Sciatic nerve (tissue), 2 donors: ENCODE data around the gene PDE10A. TPM values are rescaled to one million over a fixed set of nuclear protein-coding genes. Genes with fewer than 3 reads are reported as not detected.
"Not testable (repeated sequence)": the region's sequence is repeated elsewhere in the genome, so short reads cannot be mapped to it uniquely, and the experiment has no call there.

Experiments used
- ATAC-seq: fragments of 200-7000 bp; cut with Tn5 transposase; one replicate; pipeline ENCODE4 v1.9.1; 2020; ENCODE audit warnings: mild to moderate bottlenecking, moderate library complexity
- DNase-seq: peaks from one replicate; pipeline ENCODE4 v3.0.0-alpha.2; 2020; ENCODE audit warnings: low spot score
- intact Hi-C: fragments of 100-400 bp; cut with DNase I; formaldehyde crosslinking; loops from one replicate; pipeline ENCODE4 v1.14.2; 2022
- total RNA-seq: library from RNA; stranded (reverse); fragmentation: NEBNext Ultra II Directional; extraction: Animal tissue kit (Norgen Biotek cat#: 25700); gene quantifications from one replicate; pipeline ENCODE4 v1.2.1, GENCODE V29; 2021
- donor health status: DM: no; HTN: no; CAD: no.
- donor health status: DM: no; HTN: no; CAD: no.

Gene PDE10A
- total RNA-seq, 1 donor from 2014 or later: 14.1 TPM

GRCh38 chr6:165459605-165460301, 203.3 kb downstream of the PDE10A start:
- DNase-seq, ATAC-seq, intact Hi-C loops: not testable (repeated sequence)

GRCh38 chr6:165458134-165458533, 204.9 kb downstream of the PDE10A start:
- DNase-seq: no peak
- ATAC-seq: no peak
- intact Hi-C loops: no loop called here

- no peak for ATAC-seq
- intact Hi-C loops: no loop called here
- DNase-seq: no peak
Measured at GRCh38 chr6:165456286-165456685, 206.8 kb downstream of the PDE10A start.

- ATAC-seq: no peak
- intact Hi-C loops: no loop called here
- DNase-seq: no peak
Measured at GRCh38 chr6:165455488-165455887, 207.6 kb downstream of the PDE10A start.

- intact Hi-C loops: no loop called here
- no peak for ATAC-seq
- DNase-seq: no peak
Measured at GRCh38 chr6:165453395-165453794, 209.6 kb downstream of the PDE10A start.

GRCh38 chr6:165451838-165452237, 211.2 kb downstream of the PDE10A start:
- DNase-seq: no peak
- intact Hi-C loops: no loop called here
- no peak for ATAC-seq

GRCh38 chr6:165448210-165448609, 214.8 kb downstream of the PDE10A start:
- DNase-seq: no peak
- no peak for ATAC-seq
- intact Hi-C loops: loop anchor here (10.0 kb wide), 1 partner anchor 397 kb away; no protein-coding TSS in a partner anchor

GRCh38 chr6:165447141-165447540, 215.9 kb downstream of the PDE10A start:
- no peak for DNase-seq
- no peak for ATAC-seq
- intact Hi-C loops: loop anchor here (10.0 kb wide), 1 partner anchor 398 kb away; no protein-coding TSS in a partner anchor

GRCh38 chr6:165446331-165446730, 216.7 kb downstream of the PDE10A start:
- no peak for ATAC-seq
- DNase-seq: no peak
- intact Hi-C loops: loop anchor here (10.0 kb wide), 1 partner anchor 398 kb away; no protein-coding TSS in a partner anchor

- DNase-seq (no peak), ATAC-seq (no peak)
- intact Hi-C loops: loop anchor here (10.0 kb wide), 1 partner anchor 401 kb away; no protein-coding TSS in a partner anchor
Measured at GRCh38 chr6:165443462-165443861, 219.6 kb downstream of the PDE10A start.

GRCh38 chr6:165441181-165441580, 221.9 kb downstream of the PDE10A start:
- no peak for ATAC-seq
- DNase-seq: no peak
- intact Hi-C loops: loop anchor here (10.0 kb wide), 1 partner anchor 404 kb away; no protein-coding TSS in a partner anchor

- ATAC-seq: no peak
- DNase-seq: no peak
- intact Hi-C loops: loop anchor here (10.0 kb wide), 1 partner anchor 405 kb away; no protein-coding TSS in a partner anchor
Measured at GRCh38 chr6:165439928-165440554, 223.0 kb downstream of the PDE10A start.

GRCh38 chr6:165426892-165427291, 236.1 kb downstream of the PDE10A start:
- DNase-seq: no peak
- no peak for ATAC-seq
- intact Hi-C loops: no loop called here

- no peak for DNase-seq
- intact Hi-C loops: no loop called here
- no peak for ATAC-seq
Measured at GRCh38 chr6:165422192-165422591, 240.8 kb downstream of the PDE10A start.

GRCh38 chr6:165417278-165417865, 245.7 kb downstream of the PDE10A start:
- ATAC-seq (no peak), DNase-seq (no peak)
- intact Hi-C loops: no loop called here

- DNase-seq (no peak), ATAC-seq (no peak)
- intact Hi-C loops: no loop called here
Measured at GRCh38 chr6:165404697-165405096, 258.3 kb downstream of the PDE10A start.

- ATAC-seq: no peak
- DNase-seq: no peak
- intact Hi-C loops: no loop called here
Measured at GRCh38 chr6:165404296-165404695, 258.7 kb downstream of the PDE10A start.

GRCh38 chr6:165403006-165403595, 259.9 kb downstream of the PDE10A start:
- intact Hi-C loops: no loop called here
- DNase-seq (no peak), ATAC-seq (no peak)

GRCh38 chr6:165401092-165401491, 261.9 kb downstream of the PDE10A start:
- ATAC-seq (no peak), DNase-seq (no peak)
- intact Hi-C loops: no loop called here

GRCh38 chr6:165390475-165390874, 272.6 kb downstream of the PDE10A start:
- ATAC-seq: no peak
- intact Hi-C loops: no loop called here
- no peak for DNase-seq
